GM18505 (cell line): ENCODE results near the gene LRIG1.
A peak's percentile ranks its signal among the peaks of the same experiment; 100 is the strongest.

Source experiments
- ATAC-seq: cut with Tn5 transposase; IDR thresholded peaks from one replicate; pipeline ENCODE4 v1.9.1; 2021; ENCODE audit not compliant: unreplicated experiment
- POLR2A ChIP-seq: IDR thresholded peaks from 4 replicates; pipeline ENCODE4 v1.6.1; 2011; ENCODE audit warnings: borderline replicate concordance; ENCODE audit not compliant: insufficient read depth, insufficient read length; ENCODE audit errors: extremely low read depth

The LRIG1 gene

DNA sequence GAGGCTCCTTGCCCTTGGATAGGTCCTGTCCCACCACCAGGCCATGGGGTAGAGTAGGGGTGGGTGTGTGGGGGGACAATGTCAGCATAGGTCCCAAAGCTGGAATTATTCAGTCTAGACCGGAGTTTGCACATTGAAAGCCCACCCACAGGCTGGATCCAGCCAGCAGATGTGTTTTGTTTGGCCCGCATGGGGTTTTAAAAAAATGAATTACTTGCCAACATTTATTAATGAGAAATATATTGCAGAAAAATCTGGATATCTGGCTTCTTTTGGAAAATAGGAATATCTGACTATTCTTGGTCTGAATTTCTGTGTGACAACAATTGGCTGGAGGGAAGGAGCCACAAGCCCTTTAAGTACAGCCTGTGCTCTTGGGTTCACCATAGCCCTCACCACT is 17.3 kb upstream of the LRIG1 start:
- ATAC-seq = no peak
- TF ChIP-seq POLR2A = no peak

DNA sequence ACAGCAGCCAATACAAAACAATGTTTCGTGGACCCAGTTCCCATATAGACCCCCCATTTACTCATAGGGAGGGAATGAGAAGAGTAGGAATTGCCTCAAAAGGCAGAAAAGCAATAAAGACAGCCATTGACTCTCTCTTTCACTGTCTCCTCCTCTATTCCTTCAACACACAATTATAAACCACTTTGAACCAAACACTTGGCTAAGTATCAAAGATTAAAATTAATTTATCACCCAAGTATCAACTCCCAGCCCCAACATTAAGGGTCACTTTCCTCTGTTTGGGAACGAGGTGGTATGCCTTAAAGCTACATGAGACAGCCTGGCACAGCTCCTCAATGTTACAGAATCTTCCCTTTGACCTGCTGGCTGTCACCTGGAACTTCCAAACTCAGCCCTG is 16.4 kb upstream of the LRIG1 start:
- no peak for TF ChIP-seq POLR2A
- no peak for ATAC-seq

DNA sequence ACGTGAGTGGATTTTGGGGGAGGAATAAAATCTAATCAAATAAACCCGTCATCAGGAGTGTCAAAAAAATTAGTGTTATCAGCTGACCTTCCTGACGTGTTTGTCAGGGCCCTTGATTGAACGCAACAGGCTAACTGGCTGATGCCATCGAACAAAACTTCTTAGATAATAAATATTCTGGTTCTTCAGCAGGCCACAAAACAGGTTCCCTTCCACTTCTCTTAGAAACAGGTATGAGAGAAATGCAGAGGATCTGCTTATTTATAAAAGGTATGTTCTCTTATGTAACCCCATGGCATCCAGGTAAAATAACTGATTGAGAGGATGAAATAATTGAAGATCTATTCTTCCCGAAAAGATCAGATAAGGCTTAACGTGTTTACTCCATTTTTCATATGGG is 7.6 kb upstream of the LRIG1 start:
- no peak for ATAC-seq
- no peak for TF ChIP-seq POLR2A

DNA sequence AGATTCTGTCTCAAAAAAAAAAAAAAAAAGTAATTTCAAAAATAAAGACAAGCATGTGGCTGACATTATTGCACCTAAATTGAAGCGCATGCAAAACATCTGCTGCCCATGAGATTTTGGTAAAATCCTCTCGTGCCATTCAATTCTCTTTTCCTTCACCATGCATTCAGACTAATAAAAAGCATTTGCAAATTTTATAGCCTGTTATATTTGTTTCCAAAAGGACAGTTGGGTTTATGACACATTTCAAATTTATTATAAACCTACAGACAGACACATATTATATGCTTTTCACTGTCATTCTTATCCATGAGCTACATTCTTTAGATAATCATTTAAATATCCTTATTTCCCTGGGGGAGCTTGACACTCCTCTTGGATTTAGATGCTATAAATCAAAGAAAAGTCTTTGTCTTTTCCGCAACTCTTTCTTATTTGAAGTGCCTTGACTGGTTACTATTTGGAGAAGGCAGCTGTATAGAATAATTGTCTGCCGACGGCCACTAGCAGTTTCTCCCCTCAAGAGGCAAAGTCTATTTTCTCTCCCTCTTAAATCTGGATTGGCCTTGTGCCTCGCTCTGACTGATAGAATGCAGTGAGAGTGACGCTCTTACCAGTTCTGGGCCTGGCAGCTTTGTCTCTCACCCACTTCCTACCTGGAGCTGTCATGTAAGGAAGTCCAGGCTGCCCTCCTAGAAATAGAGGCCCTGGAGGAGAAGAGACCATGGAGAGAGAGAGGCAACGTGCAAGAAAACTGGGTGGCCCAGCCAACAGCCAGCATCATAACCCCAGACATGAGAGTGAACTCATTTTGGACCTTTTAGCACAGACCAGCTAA is 6.8 kb upstream of the LRIG1 start:
- ATAC-seq = no peak
- no peak for TF ChIP-seq POLR2A

DNA sequence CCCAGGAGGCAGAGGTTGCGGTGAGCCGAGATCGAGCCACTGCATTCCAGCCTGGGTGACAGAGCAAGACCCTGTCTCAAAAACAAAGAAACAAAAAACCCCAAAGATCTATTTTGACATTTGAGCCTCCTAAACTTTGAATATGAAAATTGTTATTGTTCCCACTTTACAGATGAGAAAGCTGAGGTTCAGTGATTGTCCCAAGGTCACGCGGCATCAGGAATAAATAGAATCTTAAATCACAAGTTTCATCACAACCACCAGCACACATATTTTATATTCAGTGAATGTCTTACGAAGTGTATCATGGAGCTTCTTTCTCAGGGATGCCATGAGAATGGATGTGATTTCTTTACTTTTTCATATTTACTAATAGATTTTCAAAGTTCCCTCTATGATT is 5.3 kb upstream of the LRIG1 start:
- no peak for ATAC-seq
- TF ChIP-seq POLR2A = no peak

DNA sequence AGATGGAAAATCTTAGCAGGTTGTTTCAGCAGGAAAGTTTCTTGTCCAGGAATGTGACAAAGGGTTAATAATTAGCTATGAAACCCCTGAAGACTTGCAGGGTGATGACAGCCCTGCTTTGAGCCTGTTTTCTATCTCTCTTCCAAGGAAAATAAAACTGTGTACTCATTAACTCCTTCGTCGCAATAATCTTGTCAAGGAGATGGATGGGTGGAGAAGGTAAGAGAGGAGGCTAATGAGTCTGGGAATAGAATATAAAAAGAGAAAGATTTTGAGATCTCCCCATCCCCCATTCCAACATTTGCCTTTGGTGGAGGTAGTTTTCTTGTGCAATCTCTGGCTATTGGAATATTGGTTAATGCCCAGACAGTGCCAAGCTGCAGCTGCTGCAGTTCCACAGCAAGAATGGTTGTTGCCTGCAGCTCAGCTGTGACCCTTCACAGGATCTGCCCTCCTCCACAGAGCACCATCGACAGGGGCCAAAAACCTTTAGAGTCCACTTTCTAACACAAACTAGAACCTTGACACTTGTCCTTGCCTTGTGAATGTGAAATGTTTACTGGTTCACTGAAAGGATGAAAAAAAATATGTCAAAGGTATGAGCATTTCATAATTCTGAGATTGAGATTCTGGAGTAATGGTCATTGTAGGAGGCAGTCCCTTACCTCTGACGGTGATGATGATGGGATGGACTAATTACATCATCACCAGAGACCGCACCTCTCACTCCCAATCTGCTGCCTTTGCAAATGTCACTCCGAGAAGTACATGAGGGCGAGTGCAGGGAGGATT is 4.2 kb upstream of the LRIG1 start:
- TF ChIP-seq POLR2A = no peak
- ATAC-seq = no peak

DNA sequence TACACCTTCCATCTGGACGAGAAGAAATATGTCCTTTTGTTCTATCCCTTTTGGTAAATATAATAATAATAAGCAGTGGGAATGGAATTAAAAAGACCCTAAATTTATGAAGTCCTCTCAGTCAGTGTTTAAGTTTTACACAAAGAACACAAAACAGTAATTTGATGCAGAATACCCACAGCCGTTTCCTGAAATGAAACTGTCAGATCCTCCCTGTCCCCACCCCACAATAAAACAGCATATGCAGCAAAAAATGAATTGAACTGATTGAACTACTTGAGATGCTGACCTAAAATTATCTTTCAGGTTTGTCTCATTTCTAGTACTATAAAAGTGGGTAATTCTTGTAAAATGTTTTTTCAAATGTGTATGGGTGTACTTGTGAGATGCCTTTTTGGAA is 2.2 kb upstream of the LRIG1 start:
- no peak for ATAC-seq
- TF ChIP-seq POLR2A = no peak

DNA sequence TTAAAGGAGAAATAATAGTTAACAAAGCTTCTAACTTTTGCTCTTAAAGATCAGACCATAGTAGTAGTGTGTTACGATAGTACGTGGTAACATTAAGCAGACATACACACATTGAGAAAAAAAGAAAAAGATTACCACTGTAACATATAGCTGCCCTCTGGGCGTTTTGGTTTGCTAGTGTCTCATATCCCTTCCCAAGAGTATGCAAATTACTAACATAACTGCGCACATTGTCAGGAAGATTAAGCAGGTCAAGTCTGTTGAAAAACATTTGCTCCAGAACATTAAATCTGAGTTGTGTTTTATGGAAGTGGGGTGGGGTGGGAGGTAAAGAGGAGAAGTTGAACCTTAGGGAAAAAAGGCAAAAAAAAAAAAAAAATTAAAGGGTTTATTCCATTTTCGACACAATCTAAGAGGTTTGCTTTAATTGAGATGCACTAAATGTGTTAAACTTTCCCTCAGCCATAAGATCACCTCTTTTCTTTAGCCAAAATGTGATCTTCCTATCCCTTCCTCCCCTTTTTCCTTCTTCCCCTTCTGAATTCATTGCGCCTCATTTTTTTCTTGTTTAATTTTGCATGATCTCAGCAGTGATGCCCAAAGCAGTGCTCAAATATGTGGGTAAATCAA is 1.5 kb upstream of the LRIG1 start:
- no peak for TF ChIP-seq POLR2A

DNA sequence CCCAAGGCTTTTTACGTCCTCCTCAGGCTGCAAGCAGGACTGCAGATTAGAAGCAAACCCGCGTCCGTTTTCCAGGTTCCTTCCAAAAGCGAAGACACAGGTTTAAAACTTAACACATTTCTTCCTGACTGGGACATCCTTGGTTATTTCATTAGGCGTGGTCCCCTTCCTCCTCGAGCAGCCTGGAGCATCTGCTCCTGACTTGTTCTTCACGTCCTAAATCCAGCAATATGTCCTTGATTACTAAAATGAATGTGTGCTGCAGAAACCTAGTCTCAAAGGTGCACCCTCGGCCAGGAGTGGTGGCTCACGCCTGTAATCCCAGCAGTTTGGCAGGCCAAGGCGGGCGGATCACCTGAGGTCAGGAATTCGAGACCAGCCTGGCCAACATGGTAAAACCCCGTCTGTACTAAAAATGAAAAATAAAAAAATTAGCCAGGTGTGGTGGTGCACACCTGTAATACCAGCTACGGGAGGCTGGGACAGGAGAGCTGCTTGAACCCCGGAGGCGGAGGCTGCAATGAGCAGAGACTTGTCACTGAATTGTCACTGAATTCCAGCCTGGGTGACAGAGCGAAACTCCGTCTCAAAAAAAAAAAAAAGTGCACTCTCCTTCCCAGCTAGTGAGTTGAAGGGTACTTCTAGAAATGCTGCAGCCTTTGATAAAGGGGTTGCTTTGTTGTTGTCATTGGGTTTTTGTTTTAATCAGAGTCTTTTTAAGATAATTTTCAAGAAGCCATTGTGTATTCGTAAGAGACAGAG is 842 bp upstream of the LRIG1 start:
- no peak for TF ChIP-seq POLR2A
- ATAC-seq = no peak

More for the DNA sequence above, 1.5 kb upstream of the LRIG1 start:
- ATAC-seq = no peak

DNA sequence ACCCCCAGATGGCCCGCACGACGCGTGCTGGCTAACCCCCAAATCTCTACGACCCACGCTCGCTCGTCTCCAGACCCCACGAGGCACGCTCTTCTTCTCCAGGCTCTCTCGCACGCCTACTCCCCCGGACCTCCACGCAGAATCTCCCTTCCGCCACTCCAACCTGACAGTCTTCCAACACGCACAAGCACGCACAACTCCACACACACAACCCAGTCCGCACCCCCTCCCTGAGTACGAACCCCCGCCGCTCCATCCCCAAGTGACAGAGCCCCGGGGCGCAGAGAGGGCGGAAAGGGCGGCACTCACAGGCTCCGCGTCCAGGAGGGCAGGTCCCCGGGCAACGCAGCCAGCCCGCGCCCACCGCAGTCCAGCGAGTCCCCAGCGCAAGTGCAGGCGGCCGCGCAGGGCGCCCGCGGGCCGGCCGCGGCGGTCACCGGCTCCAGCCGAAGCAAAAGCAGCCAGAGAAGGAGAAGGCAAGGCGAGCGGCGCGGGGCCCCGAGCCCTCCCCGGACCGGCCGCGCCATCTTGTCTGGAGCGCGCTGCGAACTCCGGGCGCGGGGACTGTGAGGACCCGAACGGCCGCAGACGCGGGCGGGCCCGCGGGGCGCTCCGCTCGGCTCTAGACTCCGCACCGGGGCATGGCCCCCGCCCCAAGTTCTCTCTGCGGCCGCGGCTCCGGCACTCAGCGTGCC is 794 bp downstream of the LRIG1 start:
- no peak for TF ChIP-seq POLR2A
- ATAC-seq = peak; percentile 22

DNA sequence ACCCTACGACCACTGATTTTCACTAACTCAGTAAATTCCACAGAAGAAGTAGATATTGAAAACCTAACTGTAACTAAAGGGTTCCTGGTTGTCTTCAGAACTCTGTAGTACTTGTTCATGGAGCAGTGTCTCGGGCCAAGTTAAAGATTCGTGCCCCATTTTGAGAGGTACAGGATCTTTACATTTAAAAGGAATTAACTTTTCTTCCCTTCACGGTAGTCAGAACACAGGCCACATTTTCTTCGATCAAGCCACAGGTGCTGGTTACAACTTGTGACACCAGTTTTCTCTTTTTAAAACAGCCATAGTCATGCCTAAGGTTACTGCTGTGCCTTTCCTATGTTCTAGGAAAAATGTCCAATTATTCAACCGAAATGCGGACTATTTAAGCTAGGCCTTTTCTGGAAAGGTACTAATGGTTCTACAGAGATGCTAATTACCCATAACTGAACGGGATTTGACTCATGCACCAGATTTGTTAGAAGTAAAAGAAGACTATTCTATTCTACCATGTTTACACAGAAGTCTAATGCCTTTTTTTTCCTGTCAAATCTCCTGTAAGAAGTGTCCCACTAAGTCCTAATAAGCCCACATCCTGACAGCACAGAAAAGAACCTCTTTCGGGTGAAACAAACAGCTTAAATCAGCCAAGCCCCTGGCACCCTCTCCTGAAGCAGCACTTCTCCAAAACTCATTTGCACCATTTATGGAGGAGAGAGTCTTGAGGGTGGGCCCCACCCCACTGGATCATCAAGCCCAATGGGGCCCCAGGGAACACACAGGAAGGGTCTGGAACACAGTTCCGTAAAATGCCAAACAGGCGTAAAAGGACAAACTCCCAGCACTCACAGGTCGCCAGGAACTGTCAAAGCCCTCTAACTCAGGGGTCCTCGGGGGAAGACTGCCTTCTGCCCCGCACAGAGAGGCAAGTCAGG is 1.9 kb downstream of the LRIG1 start:
- no peak for ATAC-seq
- no peak for TF ChIP-seq POLR2A
